ENCODE results near the gene BRPF1. TPM values are rescaled to one million over a fixed set of nuclear protein-coding genes. Genes with fewer than 3 reads are reported as not detected.

The BRPF1 gene
- total RNA-seq, 8 experiments from 2014 or later, result 9.7 to 22.7 (median 13.6) TPM

DNA sequence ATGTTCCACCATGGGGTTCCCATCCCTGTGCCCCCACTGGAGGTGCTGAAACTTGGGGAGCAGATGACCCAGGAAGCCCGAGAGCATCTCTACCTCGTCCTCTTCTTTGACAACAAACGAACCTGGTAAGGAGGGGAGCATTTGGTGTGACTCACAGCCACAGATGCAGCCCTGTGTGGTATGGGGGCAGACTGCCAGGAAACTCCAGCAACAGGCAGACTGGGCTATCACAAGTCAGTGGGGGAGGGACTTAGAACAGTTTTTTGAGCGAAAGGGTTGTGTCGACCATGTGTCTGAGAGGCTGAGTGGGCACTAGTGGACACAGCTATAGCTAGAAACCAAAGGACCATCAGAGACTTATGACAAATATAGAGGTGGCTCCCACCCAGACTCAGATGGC is 14.8 kb downstream of the BRPF1 start:
- Histone ChIP-seq H3K27ac (no peak overlapping the region), H3K4me1 (replicated peaks in 1 of 2) (peaks cover 3 to 12% of the 10 kb centered on the region in 2 donors), H3K4me3 (no peak overlapping the region)
- 40 to 100% (median 96%) methylated on average over 2 to 4 of the region's 5 CpGs; no CpG with 5 or more reads in 6 of the 10 experiments for WGBS, 10 experiments
- in situ Hi-C loops (cut with MboI; ENCODE audit: low pct_unique_long_range_greater_than_20kb in 2 of 9, low sequenced_read_pairs in 9 of 9, unreplicated experiment in 9 of 9), result no loop called here
- no peak for ATAC-seq (replicated peaks in 6 of 8)

GRCh38 chr3:9747267-9747666 is 15.7 kb downstream of the BRPF1 start:
- Histone ChIP-seq H3K4me1 (replicated peaks in 1 of 2) (peaks cover 3 to 12% of the 10 kb centered on the region in 2 donors), H3K27ac (no peak overlapping the region), H3K4me3 (no peak overlapping the region)
- WGBS, 10 experiments, result 80 to 100% (median 82%) methylated on average over 1 to 4 of the region's 8 CpGs; no CpG with 5 or more reads in 7 of the 10 experiments
- in situ Hi-C loops (cut with MboI; ENCODE audit: low pct_unique_long_range_greater_than_20kb in 2 of 9, low sequenced_read_pairs in 9 of 9, unreplicated experiment in 9 of 9), result no loop called here
- no peak for ATAC-seq (replicated peaks in 6 of 8)

DNA sequence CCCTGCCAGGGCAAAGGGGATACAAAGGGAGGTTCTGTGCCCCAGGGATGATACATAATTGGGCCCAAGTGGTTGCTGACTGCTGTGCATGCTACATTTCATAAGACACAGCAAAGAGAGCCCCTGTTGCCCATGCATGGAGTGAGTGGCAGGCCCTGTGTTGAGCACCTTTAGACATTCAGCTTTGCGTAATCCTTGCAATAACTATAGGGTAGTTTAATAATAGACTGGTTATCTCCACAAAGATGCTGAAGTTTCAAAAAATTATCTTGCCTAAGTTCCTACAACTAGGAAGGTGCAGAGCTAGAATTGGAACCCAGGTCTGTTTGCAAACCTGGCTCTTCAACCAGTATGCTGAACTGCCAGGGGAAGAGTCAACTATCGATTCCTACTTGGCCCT is 16.5 kb downstream of the BRPF1 start:
- in situ Hi-C loops (cut with MboI; ENCODE audit: low pct_unique_long_range_greater_than_20kb in 2 of 9, low sequenced_read_pairs in 9 of 9, unreplicated experiment in 9 of 9), result no loop called here
- WGBS, 10 experiments, result 86 to 100% (median 100%) methylated on average over 1 to 2 of the region's 2 CpGs; no CpG with 5 or more reads in 5 of the 10 experiments
- peaks cover 3 to 12% of the 10 kb centered on the region in 2 donors for H3K4me1 ChIP-seq (replicated peaks in 1 of 2)
- no peak overlapping the region for H3K4me3 ChIP-seq
- no peak overlapping the region for H3K27ac ChIP-seq
- no peak for ATAC-seq (replicated peaks in 6 of 8)

DNA sequence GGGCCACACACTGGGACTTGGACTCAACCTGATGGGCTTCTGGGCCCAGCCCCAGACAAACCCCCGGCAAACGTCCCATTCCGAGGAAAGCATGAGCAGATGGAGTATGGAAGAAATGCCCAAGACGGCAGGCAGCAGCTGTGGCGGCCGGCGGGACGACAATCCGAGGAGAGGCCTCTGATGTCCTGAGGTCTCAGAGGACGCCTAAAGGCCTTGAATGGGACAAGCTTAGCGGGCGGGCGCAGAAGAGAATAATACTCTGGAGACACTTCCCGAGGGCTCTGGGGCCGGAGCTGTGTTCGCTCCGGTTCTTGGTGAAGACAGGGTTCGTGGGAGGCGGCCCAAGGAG is 17.7 kb downstream of the BRPF1 start:
- peak overlapping the region; percentile 56 to 78 (median 63) for H3K4me3 ChIP-seq
- H3K27ac ChIP-seq, result peak overlapping the region; percentile 74 to 87
- WGBS, 10 experiments, result 0 to 22% (median 5%) methylated on average over 3 to 9 of the region's 19 CpGs; no CpG with 5 or more reads in 5 of the 10 experiments
- in situ Hi-C loops (cut with MboI; ENCODE audit: low pct_unique_long_range_greater_than_20kb in 2 of 9, low sequenced_read_pairs in 9 of 9, unreplicated experiment in 9 of 9), result no loop called here
- peak in 7 of 8 experiments; percentile 32 to 46 (median 40) for ATAC-seq (replicated peaks in 6 of 8)
- peaks cover 3 to 12% of the 10 kb centered on the region in 2 donors for H3K4me1 ChIP-seq (replicated peaks in 1 of 2)

DNA sequence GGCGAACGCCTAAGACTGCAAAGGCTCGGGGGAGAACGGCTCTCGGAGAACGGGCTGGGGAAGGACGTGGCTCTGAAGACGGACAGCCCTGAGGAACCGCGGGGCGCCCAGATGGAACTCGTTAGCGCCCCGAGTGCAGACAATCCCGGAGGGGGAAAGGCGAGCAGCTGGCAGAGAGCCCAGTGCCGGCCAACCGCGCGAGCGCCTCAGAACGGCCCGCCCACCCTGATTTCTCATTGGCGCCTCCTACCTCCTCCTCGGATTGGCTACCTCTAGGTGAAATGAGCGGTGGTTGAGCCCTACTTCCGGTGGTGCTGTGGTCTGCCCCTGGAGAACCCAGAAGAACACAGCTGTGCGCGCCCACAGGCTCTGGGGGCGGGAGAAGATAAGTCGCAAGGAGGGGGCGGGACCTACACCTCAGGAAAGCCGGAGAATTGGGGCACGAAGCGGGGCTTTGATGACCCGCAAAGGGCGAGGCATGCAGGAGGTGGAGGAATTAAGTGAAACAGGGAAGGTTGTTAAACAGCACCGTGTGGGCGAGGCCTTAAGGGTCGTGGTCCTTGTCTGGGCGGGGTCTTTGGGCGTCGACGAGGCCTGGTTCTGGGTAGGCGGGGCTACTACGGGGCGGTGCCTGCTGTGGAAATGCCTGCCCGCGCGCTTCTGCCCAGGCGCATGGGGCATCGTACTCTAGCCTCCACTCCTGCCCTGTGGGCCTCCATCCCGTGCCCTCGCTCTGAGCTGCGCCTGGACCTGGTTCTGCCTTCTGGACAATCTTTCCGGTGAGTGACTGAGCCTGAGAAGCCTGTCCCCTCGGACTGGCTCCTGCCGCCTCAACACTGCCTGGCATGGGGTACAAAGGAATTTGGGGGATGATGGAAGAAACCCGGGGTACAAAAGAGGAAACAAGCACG is 18.4 kb downstream of the BRPF1 start, which contains the start of gene OGG1:
Gene OGG1, plus strand, starts transcription at position 308 of the 911 bp plus-strand sequence. Its CDS starts 335 bp downstream, at position 643.
- in situ Hi-C loops (cut with MboI; ENCODE audit: low pct_unique_long_range_greater_than_20kb in 2 of 9, low sequenced_read_pairs in 9 of 9, unreplicated experiment in 9 of 9), result no loop called here
- 0 to 4% (median 0%) methylated on average over 1 to 7 of the region's 60 CpGs; no CpG with 5 or more reads in 5 of the 10 experiments for WGBS, 10 experiments
- ATAC-seq (replicated peaks in 6 of 8), result peak; percentile 95 to 98 (median 97)
- Histone ChIP-seq H3K4me3 (peak within 1 kb of the TSS; percentile 56 to 78 (median 63)), H3K27ac (peak within 1 kb of the TSS; percentile 87 to 88), H3K4me1 (replicated peaks in 1 of 2) (peaks cover 3 to 12% of the 10 kb centered on the region in 2 donors)

- no peak for ATAC-seq (replicated peaks in 6 of 8)
- WGBS, 10 experiments, result 7 to 77% (median 39%) methylated on average over 1 to 6 of the region's 17 CpGs; no CpG with 5 or more reads in 2 of the 10 experiments
Measured at GRCh38 chr3:9750556-9751411, 19.2 kb downstream of the BRPF1 start.

DNA sequence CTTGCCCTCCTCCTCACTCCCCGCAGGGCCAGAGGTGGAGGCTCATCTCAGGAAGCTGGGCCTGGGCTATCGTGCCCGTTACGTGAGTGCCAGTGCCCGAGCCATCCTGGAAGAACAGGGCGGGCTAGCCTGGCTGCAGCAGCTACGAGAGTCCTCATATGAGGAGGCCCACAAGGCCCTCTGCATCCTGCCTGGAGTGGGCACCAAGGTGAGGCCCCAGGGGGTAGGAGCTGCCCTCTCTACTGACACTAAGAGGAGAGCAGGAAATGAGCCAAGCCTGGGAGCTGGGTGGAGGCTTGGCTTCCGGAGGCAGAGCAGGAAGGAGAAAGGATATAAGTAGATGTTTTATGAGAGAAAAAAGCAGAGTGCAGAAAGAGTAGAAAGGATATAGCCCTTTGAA is 23.1 kb downstream of the BRPF1 start:
- ATAC-seq (replicated peaks in 6 of 8), result no peak
- WGBS, 10 experiments, result 0 to 93% (median 45%) methylated on average over 1 to 3 of the region's 8 CpGs; no CpG with 5 or more reads in 2 of the 10 experiments
- Histone ChIP-seq H3K27ac (no peak overlapping the region), H3K4me3 (no peak overlapping the region), H3K4me1 (replicated peaks in 1 of 2) (peaks cover 0 to 8% of the 10 kb centered on the region in 2 donors)
- in situ Hi-C loops (cut with MboI; ENCODE audit: low pct_unique_long_range_greater_than_20kb in 2 of 9, low sequenced_read_pairs in 9 of 9, unreplicated experiment in 9 of 9), result no loop called here

More at GRCh38 chr3:9750556-9751411, 19.2 kb downstream of the BRPF1 start:
- Histone ChIP-seq H3K4me1 (replicated peaks in 1 of 2) (peaks cover 3 to 12% of the 10 kb centered on the region in 2 donors), H3K4me3 (peak overlapping the region; percentile 56 to 78 (median 63)), H3K27ac (peak overlapping the region; percentile 86 to 88)
- in situ Hi-C loops (cut with MboI; ENCODE audit: low pct_unique_long_range_greater_than_20kb in 2 of 9, low sequenced_read_pairs in 9 of 9, unreplicated experiment in 9 of 9), result no loop called here

GRCh38 chr3:9757427-9757826 is 25.9 kb downstream of the BRPF1 start:
- Histone ChIP-seq H3K27ac (no peak overlapping the region), H3K4me1 (replicated peaks in 1 of 2) (no peaks in the 10 kb centered on the region), H3K4me3 (no peak overlapping the region)
- no peak for ATAC-seq (replicated peaks in 6 of 8)
- 50 to 100% (median 83%) methylated on average over 1 to 3 of the region's 13 CpGs; no CpG with 5 or more reads in 6 of the 10 experiments for WGBS, 10 experiments
- in situ Hi-C loops (cut with MboI; ENCODE audit: low pct_unique_long_range_greater_than_20kb in 2 of 9, low sequenced_read_pairs in 9 of 9, unreplicated experiment in 9 of 9), result no loop called here

DNA sequence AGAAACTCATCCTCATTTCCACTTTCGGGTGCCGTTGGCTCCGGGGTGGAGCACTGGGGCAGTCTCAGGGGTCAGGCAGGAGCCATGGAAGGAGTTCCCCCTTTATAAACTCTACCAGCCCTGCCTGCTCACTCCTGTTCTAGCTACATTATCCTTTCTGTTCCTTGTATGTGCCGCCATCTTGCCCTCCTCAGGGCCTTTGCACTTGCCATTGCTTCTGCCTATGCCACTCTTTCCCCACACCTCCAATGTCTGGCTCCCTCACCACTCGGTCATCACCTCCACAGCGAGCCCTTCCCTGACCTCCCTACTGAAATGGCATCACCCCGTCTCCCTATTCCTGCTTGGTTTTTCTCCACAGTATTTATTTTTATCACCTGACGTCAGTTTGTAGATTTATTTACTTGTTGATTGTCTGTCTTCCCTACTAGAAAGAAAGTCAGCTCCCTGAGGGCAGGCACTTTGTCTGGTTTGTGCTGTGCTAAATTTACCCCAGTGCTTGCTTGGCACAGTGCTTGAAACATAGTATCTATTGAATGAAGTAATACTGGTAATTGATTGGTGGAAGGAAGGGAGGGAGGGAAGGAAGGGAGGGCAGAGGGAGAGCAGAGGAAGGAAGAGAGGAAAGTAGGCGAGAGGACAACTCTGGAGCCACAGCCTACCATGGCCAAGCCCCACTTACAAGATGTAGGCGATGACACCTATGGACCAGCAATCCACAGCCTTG is 29.4 kb downstream of the BRPF1 start:
- peaks cover 0 to 1% of the 10 kb centered on the region in 2 donors for H3K4me1 ChIP-seq (replicated peaks in 1 of 2)
- no peak overlapping the region for H3K27ac ChIP-seq
- WGBS, 10 experiments, result 86 to 100% (median 99%) methylated on average over 1 to 9 of the region's 10 CpGs
- in situ Hi-C loops (cut with MboI; ENCODE audit: low pct_unique_long_range_greater_than_20kb in 2 of 9, low sequenced_read_pairs in 9 of 9, unreplicated experiment in 9 of 9), result no loop called here
- ATAC-seq (replicated peaks in 6 of 8), result no peak
- H3K4me3 ChIP-seq, result no peak overlapping the region

GRCh38 chr3:9761919-9762318 is 30.4 kb downstream of the BRPF1 start:
- WGBS, 10 experiments, result 60 to 100% (median 94%) methylated on average over 1 to 5 of the region's 5 CpGs; no CpG with 5 or more reads in 4 of the 10 experiments
- in situ Hi-C loops (cut with MboI; ENCODE audit: low pct_unique_long_range_greater_than_20kb in 2 of 9, low sequenced_read_pairs in 9 of 9, unreplicated experiment in 9 of 9), result no loop called here
- ATAC-seq (replicated peaks in 6 of 8), result no peak
- H3K4me1 ChIP-seq (replicated peaks in 1 of 2), result peaks cover 0 to 3% of the 10 kb centered on the region in 2 donors
- no peak overlapping the region for H3K27ac ChIP-seq
- H3K4me3 ChIP-seq, result no peak overlapping the region

DNA sequence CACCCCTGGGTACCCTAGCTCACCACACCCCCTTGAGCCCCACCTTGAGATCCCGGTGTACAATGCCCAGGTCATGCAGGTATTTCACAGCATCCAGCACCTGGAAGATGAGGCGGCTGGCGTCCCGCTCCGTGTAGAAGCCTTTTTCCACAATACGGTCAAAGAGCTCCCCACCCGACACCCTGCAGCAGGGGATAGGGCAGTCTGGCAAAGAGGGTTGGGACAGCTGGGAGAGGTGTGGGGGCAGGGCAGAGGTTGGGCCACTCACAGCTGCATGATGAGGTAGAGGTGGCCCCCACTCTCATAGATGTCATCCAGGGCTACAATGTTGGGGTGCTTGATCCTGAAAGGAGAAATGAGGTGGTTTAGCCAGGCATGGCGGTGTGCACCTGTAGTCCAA is 31.3 kb downstream of the BRPF1 start:
- in situ Hi-C loops (cut with MboI; ENCODE audit: low pct_unique_long_range_greater_than_20kb in 2 of 9, low sequenced_read_pairs in 9 of 9, unreplicated experiment in 9 of 9), result no loop called here
- H3K4me3 ChIP-seq, result no peak overlapping the region
- H3K4me1 ChIP-seq (replicated peaks in 1 of 2), result peaks cover under 1 to 3% of the 10 kb centered on the region in 2 donors
- 100% methylated on average over 1 to 2 of the region's 8 CpGs; no CpG with 5 or more reads in 8 of the 10 experiments for WGBS, 10 experiments
- ATAC-seq (replicated peaks in 6 of 8), result no peak
- H3K27ac ChIP-seq, result no peak overlapping the region

DNA sequence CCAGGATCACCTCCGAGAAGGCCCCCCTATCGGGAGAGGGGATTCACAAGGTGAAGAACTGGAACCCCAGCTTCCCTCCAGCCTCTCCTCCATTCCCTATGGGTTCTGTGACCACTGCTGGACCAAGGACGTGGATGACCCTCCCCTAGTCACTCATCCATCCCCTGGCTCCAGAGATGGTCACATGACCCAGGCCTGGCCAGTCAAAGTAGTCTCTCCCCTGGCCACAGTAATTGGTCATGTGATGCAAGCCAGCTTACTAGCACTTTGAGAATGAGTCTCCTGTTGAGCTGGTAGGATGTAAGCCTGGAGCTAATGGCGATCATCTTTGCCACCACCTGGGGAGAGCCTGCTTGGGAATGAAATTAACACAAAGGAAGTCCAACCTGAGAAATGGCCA is 34.3 kb downstream of the BRPF1 start:
- H3K4me1 ChIP-seq (replicated peaks in 1 of 2), result peaks cover 10 to 12% of the 10 kb centered on the region in 2 donors
- peak in 5 of 8 experiments; percentile 24 to 65 (median 35) for ATAC-seq (replicated peaks in 6 of 8)
- no peak overlapping the region for H3K27ac ChIP-seq
- WGBS, 10 experiments, result 50 to 100% (median 87%) methylated on average over 1 to 3 of the region's 4 CpGs; no CpG with 5 or more reads in 4 of the 10 experiments
- no peak overlapping the region for H3K4me3 ChIP-seq
- in situ Hi-C loops (cut with MboI; ENCODE audit: low pct_unique_long_range_greater_than_20kb in 2 of 9, low sequenced_read_pairs in 9 of 9, unreplicated experiment in 9 of 9), result no loop called here
